HG03354 (cell line): Measurements from ENCODE around the gene COL15A1.

Experiments
- ATAC-seq: cut with Tn5 transposase; IDR thresholded peaks from one replicate; pipeline ENCODE4 v1.9.1; 2021; ENCODE audit warnings: mild to moderate bottlenecking; ENCODE audit not compliant: unreplicated experiment, poor library complexity, severe bottlenecking

COL15A1 gene

GRCh38 chr9:99025616-99026270 is 82.0 kb downstream of the COL15A1 start:
- ATAC-seq = no peak

- no peak for ATAC-seq
These were observed 82.7 kb downstream of the COL15A1 start for GRCh38 chr9:99026271-99026955.

GRCh38 chr9:99026956-99027298 is 83.2 kb downstream of the COL15A1 start:
- no peak for ATAC-seq

GRCh38 chr9:99027443-99027842 is 83.7 kb downstream of the COL15A1 start:
- ATAC-seq = no peak

- ATAC-seq = no peak
These were observed 85.5 kb downstream of the COL15A1 start for GRCh38 chr9:99029083-99029645.

- ATAC-seq = no peak
These were observed 86.4 kb downstream of the COL15A1 start for GRCh38 chr9:99030092-99030511.

- no peak for ATAC-seq
These were observed 87.0 kb downstream of the COL15A1 start for GRCh38 chr9:99030610-99031109.

- no peak for ATAC-seq
These were observed 87.6 kb downstream of the COL15A1 start for GRCh38 chr9:99031319-99031718.

GRCh38 chr9:99031994-99032393 is 88.3 kb downstream of the COL15A1 start:
- no peak for ATAC-seq

- ATAC-seq = no peak
These were observed 90.4 kb downstream of the COL15A1 start for GRCh38 chr9:99034149-99034548.

GRCh38 chr9:99035313-99035712 is 91.6 kb downstream of the COL15A1 start:
- ATAC-seq = no peak

- no peak for ATAC-seq
These were observed 94.2 kb downstream of the COL15A1 start for GRCh38 chr9:99037769-99038483.

- ATAC-seq = no peak
These were observed 94.7 kb downstream of the COL15A1 start for GRCh38 chr9:99038484-99038820.

- no peak for ATAC-seq
These were observed 95.9 kb downstream of the COL15A1 start for GRCh38 chr9:99039505-99040182.

- no peak for ATAC-seq
These were observed 96.7 kb downstream of the COL15A1 start for GRCh38 chr9:99040251-99040900.

GRCh38 chr9:99040911-99041582 is 97.3 kb downstream of the COL15A1 start:
- no peak for ATAC-seq

GRCh38 chr9:99041618-99042017 is 97.9 kb downstream of the COL15A1 start:
- no peak for ATAC-seq

GRCh38 chr9:99042620-99043019 is 98.9 kb downstream of the COL15A1 start:
- no peak for ATAC-seq

GRCh38 chr9:99044827-99045226 is 101.1 kb downstream of the COL15A1 start:
- ATAC-seq = no peak
